BE2C (cell line): ENCODE data around the gene TSHZ1.
A peak's percentile ranks its signal among the peaks of the same experiment; 100 is the strongest.

Experiments used
- DNase-seq: peaks from one replicate; pipeline ENCODE4 v3.0.0-alpha.2; 2020
- H3K27me3 ChIP-seq: fragments of 250-450 bp; sonication (Bioruptor Pico); 2 replicates; pipeline ENCODE4 v1.5.1; 2020; ENCODE audit warnings: mild to moderate bottlenecking
- H3K36me3 ChIP-seq: fragments of 250-450 bp; sonication (Bioruptor Pico); 2 replicates; pipeline ENCODE4 v1.5.1; 2020; ENCODE audit warnings: mild to moderate bottlenecking
- H3K4me1 ChIP-seq: fragments of 250-450 bp; sonication (Bioruptor Pico); 2 replicates; pipeline ENCODE4 v1.5.1; 2020
- H3K4me3 ChIP-seq: 2 replicates; pipeline ENCODE4 v1.5.1; 2011; ENCODE audit warnings: low read depth, low read length
- H3K9me3 ChIP-seq: fragments of 250-450 bp; sonication (Bioruptor Pico); 2 replicates; pipeline ENCODE4 v1.5.1; 2020
- TF ChIP-seq, protein P1 (sequence below): IDR thresholded peaks from 2 replicates; pipeline ENCODE4 v1.5.1; 2012; ENCODE audit warnings: mild to moderate bottlenecking, low read depth, low read length

Gene TSHZ1

DNA sequence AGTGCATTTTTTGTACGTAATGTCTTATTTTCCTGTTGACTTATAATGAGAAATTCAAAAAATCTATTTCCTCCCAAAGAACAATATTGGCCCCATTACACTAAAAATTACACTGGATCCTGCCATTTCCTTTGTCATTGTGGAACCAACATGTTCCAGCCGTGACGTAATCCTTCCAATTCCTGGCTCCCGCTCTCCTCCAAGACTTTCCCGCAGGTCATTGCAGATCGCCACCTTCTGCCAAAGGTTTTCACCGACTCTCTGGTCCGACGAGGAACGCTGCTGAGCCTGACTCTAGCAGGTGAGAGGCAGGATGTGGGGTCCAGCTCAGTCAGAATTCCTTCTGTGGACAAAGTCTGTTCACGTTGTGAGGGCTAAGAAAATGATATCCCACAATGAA lies 39.7 kb upstream of the TSHZ1 start:
- no peaks in the 10 kb centered on the region for H3K4me1 ChIP-seq
- H3K36me3 ChIP-seq, result no peaks in the 10 kb centered on the region
- TF ChIP-seq, protein P1, sequence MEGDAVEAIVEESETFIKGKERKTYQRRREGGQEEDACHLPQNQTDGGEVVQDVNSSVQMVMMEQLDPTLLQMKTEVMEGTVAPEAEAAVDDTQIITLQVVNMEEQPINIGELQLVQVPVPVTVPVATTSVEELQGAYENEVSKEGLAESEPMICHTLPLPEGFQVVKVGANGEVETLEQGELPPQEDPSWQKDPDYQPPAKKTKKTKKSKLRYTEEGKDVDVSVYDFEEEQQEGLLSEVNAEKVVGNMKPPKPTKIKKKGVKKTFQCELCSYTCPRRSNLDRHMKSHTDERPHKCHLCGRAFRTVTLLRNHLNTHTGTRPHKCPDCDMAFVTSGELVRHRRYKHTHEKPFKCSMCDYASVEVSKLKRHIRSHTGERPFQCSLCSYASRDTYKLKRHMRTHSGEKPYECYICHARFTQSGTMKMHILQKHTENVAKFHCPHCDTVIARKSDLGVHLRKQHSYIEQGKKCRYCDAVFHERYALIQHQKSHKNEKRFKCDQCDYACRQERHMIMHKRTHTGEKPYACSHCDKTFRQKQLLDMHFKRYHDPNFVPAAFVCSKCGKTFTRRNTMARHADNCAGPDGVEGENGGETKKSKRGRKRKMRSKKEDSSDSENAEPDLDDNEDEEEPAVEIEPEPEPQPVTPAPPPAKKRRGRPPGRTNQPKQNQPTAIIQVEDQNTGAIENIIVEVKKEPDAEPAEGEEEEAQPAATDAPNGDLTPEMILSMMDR, result no peak
- no peaks in the 10 kb centered on the region for H3K9me3 ChIP-seq
- no peak for DNase-seq
- H3K27me3 ChIP-seq, result no peaks in the 10 kb centered on the region
- no peak overlapping the region for H3K4me3 ChIP-seq

DNA sequence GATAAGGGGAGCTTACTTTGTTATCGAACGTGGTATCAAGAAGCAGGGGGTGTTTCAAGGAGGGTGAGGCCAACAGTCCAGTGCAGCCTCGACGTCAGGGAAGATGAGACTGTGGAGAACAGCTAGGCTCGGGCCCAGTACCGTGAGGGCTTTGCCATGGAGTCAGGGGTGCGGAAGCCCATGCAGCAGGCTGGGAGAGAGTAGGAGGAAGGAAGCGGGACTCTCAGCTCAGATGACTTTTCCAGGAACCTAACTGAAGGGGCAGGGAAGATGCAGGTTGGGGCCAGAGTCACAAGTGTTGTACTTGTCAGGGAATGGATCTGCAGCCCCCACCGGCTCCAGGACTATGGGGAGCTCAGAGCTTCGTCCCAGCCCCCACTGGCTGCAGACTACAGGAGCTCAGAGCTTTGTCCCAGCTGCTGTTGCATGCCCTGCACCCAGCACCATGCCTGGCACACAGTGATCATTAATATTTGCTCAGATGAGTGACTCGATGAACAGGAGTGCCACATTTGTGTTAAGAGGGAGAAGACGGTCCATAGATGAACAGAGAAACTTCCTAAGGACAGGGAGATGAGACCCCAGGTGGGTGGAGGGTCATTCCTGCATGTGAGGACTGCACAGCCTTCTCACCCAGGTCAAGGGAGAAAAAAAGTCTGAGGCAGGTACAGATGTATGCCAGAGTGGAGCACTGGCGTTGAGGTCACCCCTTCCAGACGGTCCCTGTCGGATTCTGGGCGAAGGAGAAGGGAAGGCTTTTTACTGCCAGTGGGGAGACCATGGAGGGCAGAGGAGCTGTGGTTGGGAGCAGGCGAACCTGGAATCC lies 38.1 kb upstream of the TSHZ1 start:
- TF ChIP-seq, protein P1, result no peak
- no peaks in the 10 kb centered on the region for H3K27me3 ChIP-seq

DNA sequence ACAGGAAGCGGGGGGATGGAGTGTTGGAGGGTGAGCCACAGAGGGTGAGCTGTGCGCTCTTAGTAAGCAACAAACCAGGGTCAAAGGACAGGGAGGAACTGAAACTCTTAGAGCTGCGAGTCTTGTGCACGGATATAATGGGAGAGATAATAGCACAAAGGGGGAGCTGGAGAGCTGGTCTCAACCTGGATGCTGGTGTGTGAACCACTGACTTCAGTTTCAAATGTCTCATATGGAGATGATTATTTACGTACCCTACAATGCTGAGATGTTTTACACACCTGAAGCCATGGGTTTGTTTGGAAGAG lies 37.5 kb upstream of the TSHZ1 start:
- Histone ChIP-seq H3K4me1 (no peaks in the 10 kb centered on the region), H3K9me3 (no peaks in the 10 kb centered on the region), H3K27me3 (no peaks in the 10 kb centered on the region), H3K36me3 (no peaks in the 10 kb centered on the region), H3K4me3 (no peak overlapping the region)
- no peak for DNase-seq
- TF ChIP-seq, protein P1, result peak; percentile 19; the same call in 1 of the 2 replicates

More for the DNA sequence above, 38.1 kb upstream of the TSHZ1 start:
- Histone ChIP-seq H3K4me1 (no peaks in the 10 kb centered on the region), H3K9me3 (no peaks in the 10 kb centered on the region), H3K4me3 (no peak overlapping the region), H3K36me3 (no peaks in the 10 kb centered on the region)
- DNase-seq, result no peak

DNA sequence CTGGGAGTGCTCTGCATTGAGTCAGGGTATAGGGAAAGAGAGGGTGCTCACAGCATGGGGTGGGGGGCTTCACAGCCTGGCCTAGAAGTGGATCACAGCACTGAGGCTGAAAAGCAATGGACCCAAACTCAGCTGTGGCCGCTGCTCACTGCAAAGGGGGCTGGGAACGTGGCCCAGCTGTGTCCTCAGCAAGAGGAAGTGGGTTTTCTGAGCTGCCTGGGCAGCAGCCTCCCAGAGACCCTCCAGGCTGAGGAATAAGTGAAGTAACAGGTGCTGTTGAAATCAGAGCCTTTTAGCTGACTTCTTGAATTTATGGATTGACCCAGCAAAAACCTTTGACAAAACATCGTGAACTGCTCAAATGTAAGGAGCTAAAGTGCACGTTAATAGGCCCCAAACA lies 36.9 kb upstream of the TSHZ1 start:
- no peaks in the 10 kb centered on the region for H3K36me3 ChIP-seq
- no peaks in the 10 kb centered on the region for H3K4me1 ChIP-seq
- TF ChIP-seq, protein P1, result no peak
- no peaks in the 10 kb centered on the region for H3K9me3 ChIP-seq
- DNase-seq, result no peak
- H3K27me3 ChIP-seq, result no peaks in the 10 kb centered on the region
- no peak overlapping the region for H3K4me3 ChIP-seq

DNA sequence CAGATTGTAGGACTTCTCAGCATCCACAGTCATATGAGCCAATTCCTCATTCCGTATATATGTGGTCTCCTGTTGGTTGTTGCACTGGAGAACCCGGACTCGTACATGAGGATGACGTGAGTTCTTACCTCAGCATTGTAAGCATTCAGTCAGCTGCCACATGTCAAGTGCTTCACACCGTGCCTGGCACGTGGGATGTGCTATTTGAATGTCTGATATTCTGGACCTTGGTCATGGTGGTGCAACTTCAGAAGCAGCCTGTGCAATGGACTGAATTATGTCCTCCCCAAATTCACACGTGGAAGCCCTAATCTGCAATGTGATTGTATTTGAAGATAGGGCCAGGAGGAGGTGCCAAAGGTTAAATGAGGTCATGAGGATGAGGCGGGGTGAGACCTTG lies 33.7 kb upstream of the TSHZ1 start:
- no peak for DNase-seq
- Histone ChIP-seq H3K9me3 (no peaks in the 10 kb centered on the region), H3K27me3 (no peaks in the 10 kb centered on the region), H3K4me3 (no peak overlapping the region), H3K4me1 (no peaks in the 10 kb centered on the region), H3K36me3 (no peaks in the 10 kb centered on the region)
- TF ChIP-seq, protein P1, result no peak

DNA sequence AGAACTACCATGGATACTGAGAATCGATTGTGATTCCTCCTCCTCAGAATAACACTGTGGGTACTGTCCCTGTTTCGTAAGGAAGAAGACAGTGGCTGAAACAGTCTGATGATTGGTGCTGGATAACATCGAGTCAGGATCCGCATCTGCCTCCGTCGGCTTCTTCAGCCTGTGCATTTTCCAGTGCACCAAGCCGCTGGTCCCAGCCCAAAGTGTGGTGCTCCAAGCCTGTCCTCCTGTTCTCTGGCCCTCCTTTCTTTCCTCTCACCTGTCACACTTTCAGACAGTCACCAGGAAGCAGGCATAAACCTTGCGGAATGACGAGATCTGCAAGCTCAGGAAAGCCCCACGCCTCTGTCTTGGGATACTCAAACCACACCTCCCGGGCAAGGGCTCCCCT lies 32.2 kb upstream of the TSHZ1 start:
- Histone ChIP-seq H3K4me1 (no peaks in the 10 kb centered on the region), H3K36me3 (no peaks in the 10 kb centered on the region), H3K9me3 (no peaks in the 10 kb centered on the region), H3K27me3 (no peaks in the 10 kb centered on the region), H3K4me3 (no peak overlapping the region)
- TF ChIP-seq, protein P1, result no peak
- no peak for DNase-seq
